Caco-2 (cell line): Measurements from ENCODE around the gene CD59. TPM values are rescaled to one million over a fixed set of nuclear protein-coding genes. Genes with fewer than 3 reads are reported as not detected.

ENCODE experiments used
- BruUV-seq: library from RNA; stranded (reverse); fragments of 400-500 nt; replicated peaks from 2 replicates; lab custom pipeline; 2021; lab: Mats Ljungman, UMichigan
- CTCF ChIA-PET: fragments of 300-600 bp; sonication (Branson Sonifier 250); formaldehyde crosslinking; loops from one replicate; lab custom pipeline; 2022; ENCODE audit warnings: antibody characterized with exemption; lab: Charles Lee
- POLR2A ChIA-PET: fragments of 300-600 bp; sonication (Branson Sonifier 250); formaldehyde crosslinking; loops from one replicate; lab custom pipeline; 2022; ENCODE audit warnings: antibody characterized with exemption; lab: Charles Lee
- DNase-seq, 2 experiments: peaks; one replicate each; pipeline versions ENCODE4 v3.0.0 to v3.0.0-alpha.2; 2020 to 2022
- H3K27me3 ChIP-seq: replicated peaks from 2 replicates; pipeline ENCODE4 v1.6.0; 2011; ENCODE audit warnings: low read length; ENCODE audit not compliant: control insufficient read depth, insufficient read depth
- H3K36me3 ChIP-seq: 2 replicates; pipeline ENCODE4 v1.5.1; 2011; ENCODE audit warnings: low read length; ENCODE audit not compliant: control insufficient read depth, insufficient read depth
- H3K4me1 ChIP-seq: fragments of 250-450 bp; sonication (Bioruptor Pico); 2 replicates; pipeline ENCODE4 v1.5.1; 2020; ENCODE audit warnings: mild to moderate bottlenecking
- H3K4me3 ChIP-seq: 2 replicates; pipeline ENCODE4 v1.5.1; 2011; ENCODE audit warnings: low read depth, mild to moderate bottlenecking, control low read depth, low read length
- H3K9me3 ChIP-seq: fragments of 250-450 bp; sonication (Bioruptor Pico); 2 replicates; pipeline ENCODE4 v1.5.1; 2020; ENCODE audit warnings: mild to moderate bottlenecking, moderate library complexity
- H3K27ac Mint-ChIP-seq: one replicate; pipeline ENCODE4 v1.8.0; 2022; ENCODE audit warnings: mixed read lengths; ENCODE audit not compliant: unreplicated experiment
- H3K27me3 Mint-ChIP-seq: one replicate; pipeline ENCODE4 v1.8.0; 2022; ENCODE audit warnings: mixed read lengths; ENCODE audit not compliant: insufficient read depth, unreplicated experiment
- H3K36me3 Mint-ChIP-seq: one replicate; pipeline ENCODE4 v1.8.0; 2022; ENCODE audit warnings: mild to moderate bottlenecking, mixed read lengths; ENCODE audit not compliant: insufficient read depth, unreplicated experiment
- H3K4me1 Mint-ChIP-seq: one replicate; pipeline ENCODE4 v1.8.0; 2022; ENCODE audit warnings: low read depth, mixed read lengths; ENCODE audit not compliant: unreplicated experiment
- H3K4me3 Mint-ChIP-seq: one replicate; pipeline ENCODE4 v1.8.0; 2022; ENCODE audit warnings: mild to moderate bottlenecking, moderate library complexity, mixed read lengths; ENCODE audit not compliant: unreplicated experiment
- H3K9me3 Mint-ChIP-seq: one replicate; pipeline ENCODE4 v1.8.0; 2022; ENCODE audit warnings: mixed read lengths; ENCODE audit not compliant: unreplicated experiment
- CTCF ChIP-seq, 2 experiments: fragments of 200-600 bp in 1 of 2; IDR thresholded peaks; 1 replicate in 1 of 2; 2 replicates in 1 of 2; pipeline versions ENCODE4 v1.5.1 to v1.8.0; 2011 to 2022; ENCODE audit warnings: antibody characterized with exemption in 1 of 2, control low read depth in 1 of 2, inconsistent platforms in 1 of 2, low read depth in 1 of 2, low read length in 1 of 2, mild to moderate bottlenecking in 1 of 2, moderate library complexity in 1 of 2; ENCODE audit not compliant: insufficient read depth in 1 of 2, severe bottlenecking in 1 of 2, unreplicated experiment in 1 of 2
- intact Hi-C: fragments of 100-400 bp; cut with micrococcal nuclease; formaldehyde crosslinking; loops from one replicate; pipeline ENCODE4 v1.10.0; 2022; ENCODE audit not compliant: unreplicated experiment
- total RNA-seq: library from RNA; stranded (reverse); gene quantifications from 2 replicates; pipeline ENCODE4 v1.2.3, GENCODE V29; 2022

The CD59 gene
- total RNA-seq, 1 experiment from 2014 or later: 149 TPM

GRCh38 chr11:33706966-33707365, 29.3 kb downstream of the CD59 start:
- ChIA-PET CTCF (no interaction called here), POLR2A (no interaction called here)
- no peak for TF ChIP-seq CTCF (IDR thresholded peaks at IDR 0.05; ENCODE audit: insufficient read depth in 1 of 2, low read depth in 1 of 2, low read length in 1 of 2, severe bottlenecking in 1 of 2, unreplicated experiment in 1 of 2)
- H3K27me3 ChIP-seq: no peaks in the 10 kb centered on the region
- no peaks in the 10 kb centered on the region for H3K36me3 ChIP-seq
- DNase-seq: no peak
- Mint-ChIP-seq H3K27me3 (no peaks in the 10 kb centered on the region), H3K9me3 (no peaks in the 10 kb centered on the region), H3K27ac (no peak overlapping the region), H3K4me3 (no peak overlapping the region), H3K4me1 (no peaks in the 10 kb centered on the region), H3K36me3 (peaks cover 21% of the 10 kb centered on the region)
- no TSS peak for BruUV-seq
- H3K4me1 ChIP-seq: peaks cover 3% of the 10 kb centered on the region; the same call in 1 of the 2 replicates
- intact Hi-C loops: no loop called here
- no peaks in the 10 kb centered on the region for H3K9me3 ChIP-seq
- no peak overlapping the region for H3K4me3 ChIP-seq

GRCh38 chr11:33706546-33706945, 29.7 kb downstream of the CD59 start:
- intact Hi-C loops: no loop called here
- POLR2A ChIA-PET: interaction anchor here (0.6 kb wide), 1 partner anchor 30 kb away, joined by 7 read pairs; the partner anchor contains the start of gene CD59
- Mint-ChIP-seq H3K36me3 (peaks cover 21% of the 10 kb centered on the region), H3K4me3 (no peak overlapping the region), H3K4me1 (peaks cover 3% of the 10 kb centered on the region), H3K27me3 (no peaks in the 10 kb centered on the region), H3K27ac (no peak overlapping the region), H3K9me3 (no peaks in the 10 kb centered on the region)
- BruUV-seq: no TSS peak
- DNase-seq: no peak
- CTCF ChIA-PET: no interaction called here
- peaks cover 5% of the 10 kb centered on the region; the same call in 1 of the 2 replicates for H3K4me1 ChIP-seq
- no peaks in the 10 kb centered on the region for H3K27me3 ChIP-seq
- no peaks in the 10 kb centered on the region for H3K9me3 ChIP-seq
- no peak for TF ChIP-seq CTCF (IDR thresholded peaks at IDR 0.05; ENCODE audit: insufficient read depth in 1 of 2, low read depth in 1 of 2, low read length in 1 of 2, severe bottlenecking in 1 of 2, unreplicated experiment in 1 of 2)
- no peaks in the 10 kb centered on the region for H3K36me3 ChIP-seq
- no peak overlapping the region for H3K4me3 ChIP-seq

GRCh38 chr11:33704240-33705002, 31.8 kb downstream of the CD59 start:
- peaks cover 21% of the 10 kb centered on the region for H3K36me3 Mint-ChIP-seq
- intact Hi-C loops: loop anchor here (5.0 kb wide), 1 partner anchor 33 kb away; the partner anchor contains the start of gene CD59
- no peaks in the 10 kb centered on the region for H3K27me3 Mint-ChIP-seq
- no peaks in the 10 kb centered on the region for H3K36me3 ChIP-seq
- H3K9me3 ChIP-seq: no peaks in the 10 kb centered on the region
- H3K4me1 ChIP-seq: peaks cover 17% of the 10 kb centered on the region
- TF ChIP-seq CTCF (IDR thresholded peaks at IDR 0.05; ENCODE audit: insufficient read depth in 1 of 2, low read depth in 1 of 2, low read length in 1 of 2, severe bottlenecking in 1 of 2, unreplicated experiment in 1 of 2): no peak
- no peak overlapping the region for H3K4me3 Mint-ChIP-seq
- no peak for DNase-seq
- H3K4me1 Mint-ChIP-seq: peaks cover 12% of the 10 kb centered on the region
- BruUV-seq: no TSS peak
- no peaks in the 10 kb centered on the region for H3K9me3 Mint-ChIP-seq
- ChIA-PET CTCF (interaction anchor here (0.5 to 1.5 kb wide), 2 partner anchors 38 to 115 kb away, joined by 3 to 5 read pairs; no protein-coding TSS in a partner anchor), POLR2A (no interaction called here)
- no peak overlapping the region for H3K27ac Mint-ChIP-seq
- H3K27me3 ChIP-seq: no peaks in the 10 kb centered on the region
- H3K4me3 ChIP-seq: no peak overlapping the region
